Testis (tissue), 2 donors: Measurements from ENCODE around the gene APPBP2.

Source experiments
- POLR2A ChIP-seq: fragments of 450-650 bp; IDR thresholded peaks from one replicate; pipeline ENCODE4 v1.6.1; 2017; ENCODE audit warnings: antibody characterized with exemption, mild to moderate bottlenecking, moderate library complexity
- TF ChIP-seq, protein P1 (sequence below), 3 experiments: fragments of 450-650 bp in 2 of 3; fragments of 200-600 bp in 1 of 3; sonication (generic) in 1 of 3; IDR thresholded peaks; one replicate each; pipeline ENCODE4 v1.5.1; 2016 to 2019; ENCODE audit warnings: antibody characterized with exemption in 3 of 3, mild to moderate bottlenecking in 2 of 3, moderate library complexity in 1 of 3

DNA sequence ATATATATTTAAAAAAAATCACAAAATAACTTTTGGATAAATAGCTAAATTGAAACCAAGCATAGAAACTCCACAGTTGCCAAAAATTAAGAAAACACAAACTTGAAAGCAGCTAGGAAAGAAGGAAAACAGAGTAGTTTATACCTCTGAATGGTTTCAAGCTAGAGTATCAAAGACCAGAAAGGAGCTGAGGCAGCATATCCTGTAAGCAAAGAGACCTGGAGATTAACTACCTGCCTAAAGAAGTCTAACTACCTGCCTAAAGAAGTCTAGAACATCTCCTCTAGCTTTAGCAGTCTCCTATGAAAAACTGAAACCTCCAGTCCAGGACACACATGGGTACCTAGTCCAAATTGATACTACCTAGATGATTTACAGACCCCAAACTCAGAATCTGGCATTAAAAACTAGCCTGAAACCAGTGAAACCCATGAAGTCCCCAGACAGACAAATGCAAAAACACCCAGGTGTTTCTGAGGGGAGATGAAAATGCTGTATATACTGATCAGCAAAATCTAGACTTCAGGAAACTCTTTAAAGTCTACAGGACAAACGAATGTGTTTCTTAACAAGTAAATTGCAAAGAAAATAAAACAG is 17.6 kb downstream of the APPBP2 start:
- TF ChIP-seq, protein P1, sequence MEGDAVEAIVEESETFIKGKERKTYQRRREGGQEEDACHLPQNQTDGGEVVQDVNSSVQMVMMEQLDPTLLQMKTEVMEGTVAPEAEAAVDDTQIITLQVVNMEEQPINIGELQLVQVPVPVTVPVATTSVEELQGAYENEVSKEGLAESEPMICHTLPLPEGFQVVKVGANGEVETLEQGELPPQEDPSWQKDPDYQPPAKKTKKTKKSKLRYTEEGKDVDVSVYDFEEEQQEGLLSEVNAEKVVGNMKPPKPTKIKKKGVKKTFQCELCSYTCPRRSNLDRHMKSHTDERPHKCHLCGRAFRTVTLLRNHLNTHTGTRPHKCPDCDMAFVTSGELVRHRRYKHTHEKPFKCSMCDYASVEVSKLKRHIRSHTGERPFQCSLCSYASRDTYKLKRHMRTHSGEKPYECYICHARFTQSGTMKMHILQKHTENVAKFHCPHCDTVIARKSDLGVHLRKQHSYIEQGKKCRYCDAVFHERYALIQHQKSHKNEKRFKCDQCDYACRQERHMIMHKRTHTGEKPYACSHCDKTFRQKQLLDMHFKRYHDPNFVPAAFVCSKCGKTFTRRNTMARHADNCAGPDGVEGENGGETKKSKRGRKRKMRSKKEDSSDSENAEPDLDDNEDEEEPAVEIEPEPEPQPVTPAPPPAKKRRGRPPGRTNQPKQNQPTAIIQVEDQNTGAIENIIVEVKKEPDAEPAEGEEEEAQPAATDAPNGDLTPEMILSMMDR (IDR thresholded peaks at IDR 0.05) = no peak
- no peak for TF ChIP-seq POLR2A
